ENCODE measurements around the gene SPG7. TPM values are rescaled to one million over a fixed set of nuclear protein-coding genes. Genes with fewer than 3 reads are reported as not detected.

Gene SPG7
- total RNA-seq, 1 donor from 2014 or later = 98.8 TPM

DNA sequence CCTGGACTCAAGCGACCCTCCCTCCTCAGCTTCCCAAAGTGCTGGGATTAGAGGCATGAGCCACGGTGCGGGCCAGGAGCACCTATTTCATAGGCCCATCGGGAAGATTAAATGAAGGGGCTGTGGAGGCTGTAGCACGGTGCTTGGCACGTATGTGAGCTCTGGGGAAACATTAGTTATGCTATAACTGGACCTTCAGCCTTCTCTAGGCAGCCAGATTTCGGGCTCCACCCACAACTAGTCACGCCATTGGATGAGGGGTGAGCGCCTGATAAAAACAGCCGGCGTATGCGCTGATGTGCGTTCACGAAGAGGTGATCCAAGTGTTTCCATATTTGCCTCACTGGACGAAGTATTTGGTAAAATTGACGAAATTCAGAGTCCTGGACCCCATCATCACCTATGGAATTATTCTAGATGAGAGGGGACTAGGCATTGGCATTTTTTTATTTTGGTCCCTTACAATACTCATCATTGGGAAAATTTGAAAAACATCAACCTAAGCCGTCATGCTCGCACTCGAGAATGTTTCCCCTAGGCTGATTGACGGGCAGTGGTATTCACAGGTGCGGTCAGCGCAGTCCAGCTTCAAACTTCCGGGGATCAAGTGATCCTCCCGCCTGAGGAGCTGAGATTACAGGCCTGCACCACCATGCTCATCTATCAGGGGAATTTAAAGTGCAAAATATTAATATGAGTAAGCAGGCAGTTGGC, 16.1 kb upstream of the SPG7 start:
- Histone ChIP-seq H3K36me3 (no peaks in the 10 kb centered on the region), H3K4me3 (peak overlapping the region; percentile 79), H3K27me3 (ENCODE audit: low read depth) (no peaks in the 10 kb centered on the region), H3K9me3 (no peaks in the 10 kb centered on the region), H3K27ac (peak overlapping the region; percentile 97), H3K4me1 (peaks cover 34% of the 10 kb centered on the region)
- ATAC-seq (no peak), DNase-seq (no peak)
- intact Hi-C loops (cut with DNase I) = no loop called here
- TF ChIP-seq, protein P1, sequence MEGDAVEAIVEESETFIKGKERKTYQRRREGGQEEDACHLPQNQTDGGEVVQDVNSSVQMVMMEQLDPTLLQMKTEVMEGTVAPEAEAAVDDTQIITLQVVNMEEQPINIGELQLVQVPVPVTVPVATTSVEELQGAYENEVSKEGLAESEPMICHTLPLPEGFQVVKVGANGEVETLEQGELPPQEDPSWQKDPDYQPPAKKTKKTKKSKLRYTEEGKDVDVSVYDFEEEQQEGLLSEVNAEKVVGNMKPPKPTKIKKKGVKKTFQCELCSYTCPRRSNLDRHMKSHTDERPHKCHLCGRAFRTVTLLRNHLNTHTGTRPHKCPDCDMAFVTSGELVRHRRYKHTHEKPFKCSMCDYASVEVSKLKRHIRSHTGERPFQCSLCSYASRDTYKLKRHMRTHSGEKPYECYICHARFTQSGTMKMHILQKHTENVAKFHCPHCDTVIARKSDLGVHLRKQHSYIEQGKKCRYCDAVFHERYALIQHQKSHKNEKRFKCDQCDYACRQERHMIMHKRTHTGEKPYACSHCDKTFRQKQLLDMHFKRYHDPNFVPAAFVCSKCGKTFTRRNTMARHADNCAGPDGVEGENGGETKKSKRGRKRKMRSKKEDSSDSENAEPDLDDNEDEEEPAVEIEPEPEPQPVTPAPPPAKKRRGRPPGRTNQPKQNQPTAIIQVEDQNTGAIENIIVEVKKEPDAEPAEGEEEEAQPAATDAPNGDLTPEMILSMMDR (IDR thresholded peaks at IDR 0.05) = no peak

DNA sequence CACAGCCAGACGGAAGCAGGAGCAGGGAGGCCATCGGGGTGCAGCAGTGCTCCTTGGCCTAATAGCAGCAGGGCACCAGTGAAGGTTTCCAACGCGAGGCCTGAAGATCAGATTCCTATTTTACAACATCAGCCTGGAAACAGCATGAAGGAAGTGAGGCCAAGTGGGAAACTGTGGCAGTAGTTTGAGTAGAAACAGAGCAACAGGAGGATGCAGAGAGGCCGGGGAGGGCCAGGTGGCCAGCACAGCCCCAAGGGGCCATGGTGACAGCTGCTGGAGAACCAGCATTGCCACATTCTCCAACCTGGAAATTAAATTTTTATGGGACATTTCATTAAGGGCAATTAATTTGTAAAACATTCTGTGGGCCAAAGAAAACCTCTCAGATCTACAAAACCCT, 14.4 kb upstream of the SPG7 start:
- Histone ChIP-seq H3K4me3 (no peak overlapping the region), H3K27me3 (ENCODE audit: low read depth) (no peaks in the 10 kb centered on the region), H3K27ac (no peak overlapping the region), H3K4me1 (peaks cover 17% of the 10 kb centered on the region), H3K36me3 (peaks cover 2% of the 10 kb centered on the region), H3K9me3 (no peaks in the 10 kb centered on the region)
- TF ChIP-seq, protein P1 (IDR thresholded peaks at IDR 0.05) = no peak
- ATAC-seq (no peak), DNase-seq (no peak)
- intact Hi-C loops (cut with DNase I) = no loop called here

DNA sequence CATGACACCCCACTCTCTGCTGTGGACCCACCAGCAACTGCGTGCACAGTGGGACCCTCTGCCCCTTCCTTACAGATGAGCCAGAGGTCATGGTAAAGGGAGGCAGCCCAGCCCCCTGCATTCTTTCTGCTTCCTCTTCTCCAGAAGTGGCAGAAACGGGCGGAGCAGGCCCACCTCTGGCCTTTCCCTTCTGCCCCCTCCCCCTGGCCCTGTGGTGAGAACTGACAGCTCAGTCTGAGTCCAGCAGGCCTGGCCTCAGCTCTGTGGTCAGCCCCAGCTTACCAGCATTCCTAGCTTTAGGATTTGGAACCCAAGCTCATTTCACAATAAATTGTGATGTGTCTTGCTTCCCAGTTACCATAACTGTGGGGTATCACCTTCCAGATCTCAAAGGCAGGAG, 13.1 kb upstream of the SPG7 start:
- ATAC-seq (no peak), DNase-seq (no peak)
- TF ChIP-seq, protein P1 (IDR thresholded peaks at IDR 0.05) = no peak
- H3K27ac ChIP-seq = no peak overlapping the region
- H3K36me3 ChIP-seq = peaks cover 6% of the 10 kb centered on the region
- H3K4me3 ChIP-seq = no peak overlapping the region
- intact Hi-C loops (cut with DNase I) = no loop called here
- no peaks in the 10 kb centered on the region for H3K27me3 ChIP-seq (ENCODE audit: low read depth)
- H3K4me1 ChIP-seq = peaks cover 15% of the 10 kb centered on the region
- H3K9me3 ChIP-seq = no peaks in the 10 kb centered on the region

DNA sequence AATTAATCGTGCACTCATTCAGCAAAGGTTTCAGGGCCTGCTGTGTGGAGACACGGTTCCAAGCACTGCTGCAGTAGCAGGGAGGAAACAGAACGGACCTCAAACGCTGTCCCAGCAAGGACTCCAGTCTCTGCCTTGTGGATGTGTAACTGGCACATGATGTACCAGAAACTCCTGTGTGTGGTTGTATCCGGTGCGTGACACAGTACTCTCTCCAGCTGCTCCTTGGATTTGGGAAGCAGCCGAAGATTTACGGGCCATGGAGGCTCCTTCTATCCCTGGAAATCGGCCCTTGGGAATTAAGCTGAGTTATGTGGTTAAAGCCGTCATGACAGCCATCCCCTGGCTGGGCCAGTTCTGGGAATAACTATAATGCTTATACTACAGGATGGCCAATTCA, 9.4 kb upstream of the SPG7 start:
- no peak for DNase-seq
- Histone ChIP-seq H3K4me3 (no peak overlapping the region), H3K4me1 (no peaks in the 10 kb centered on the region), H3K36me3 (peaks cover 6% of the 10 kb centered on the region), H3K27me3 (ENCODE audit: low read depth) (no peaks in the 10 kb centered on the region), H3K9me3 (no peaks in the 10 kb centered on the region), H3K27ac (no peak overlapping the region)
- intact Hi-C loops (cut with DNase I) = no loop called here
- TF ChIP-seq, protein P1 (IDR thresholded peaks at IDR 0.05) = no peak
- no peak for ATAC-seq

DNA sequence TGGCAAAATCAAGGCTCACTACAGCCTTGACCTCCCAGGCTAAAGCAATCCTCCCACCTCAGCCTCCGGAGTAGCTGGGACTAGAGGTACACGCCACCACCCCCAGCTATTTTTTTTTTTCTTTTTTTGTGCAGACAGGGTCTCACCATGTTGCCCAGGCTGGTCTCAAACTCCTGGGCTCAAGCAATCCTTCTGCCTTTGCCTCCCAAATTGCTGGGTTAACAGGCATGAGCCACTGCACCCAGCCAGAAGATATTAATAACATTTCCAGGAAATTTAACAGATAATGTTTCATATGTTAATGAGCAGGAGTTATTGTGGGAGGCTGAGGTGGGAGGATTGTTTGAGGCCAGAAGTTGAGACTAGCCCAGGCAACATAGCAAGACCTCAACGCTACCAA, 8.4 kb upstream of the SPG7 start:
- TF ChIP-seq, protein P1 (IDR thresholded peaks at IDR 0.05) = no peak

More for the DNA sequence above, 8.4 kb upstream of the SPG7 start:
- DNase-seq (no peak), ATAC-seq (no peak)
- H3K27ac ChIP-seq = no peak overlapping the region
- intact Hi-C loops (cut with DNase I) = no loop called here
- no peaks in the 10 kb centered on the region for H3K4me1 ChIP-seq
- no peak overlapping the region for H3K4me3 ChIP-seq
- no peaks in the 10 kb centered on the region for H3K27me3 ChIP-seq (ENCODE audit: low read depth)
- H3K9me3 ChIP-seq = no peaks in the 10 kb centered on the region
- H3K36me3 ChIP-seq = peaks cover 6% of the 10 kb centered on the region
